Measurements from ENCODE around the gene MRPL1. TPM values are rescaled to one million over a fixed set of nuclear protein-coding genes. Genes with fewer than 3 reads are reported as not detected.

The MRPL1 gene
- total and polyA plus RNA-seq, 2 of the 13 experiments (the other 11 are each of a cell fraction or from before 2014, with no cell fraction given) = 23.3 to 61.5 TPM

- TF ChIP-seq MNT (IDR thresholded peaks at IDR 0.05) (peak; percentile 18; the same call in 1 of the 2 replicates), ZNF256 (CRISPR knock-in tag; conservative IDR thresholded peaks at IDR 0.05) (0 out of 2 replicates have a peak, but pooled peaks have one; percentile 5), ZNF746 (CRISPR knock-in tag; IDR thresholded peaks at IDR 0.05) (peak; percentile 73; the same call in 1 of the 2 replicates), TOE1 (CRISPR knock-in tag; IDR thresholded peaks at IDR 0.05) (no peak), ZNF205 (CRISPR knock-in tag; IDR thresholded peaks at IDR 0.05) (peak; percentile 61; the same call in 1 of the 2 replicates), ZNF710 (CRISPR knock-in tag; IDR thresholded peaks at IDR 0.05; ENCODE audit: borderline replicate concordance) (0 out of 2 replicates have a peak, but pooled peaks have one; percentile 7), ZNF607 (CRISPR knock-in tag; IDR thresholded peaks at IDR 0.05; ENCODE audit: borderline replicate concordance) (peak; percentile 55; the same call in 1 of the 2 replicates), CTCF (CRISPR knock-in tag; IDR thresholded peaks at IDR 0.05) (peak; percentile 22), ESRRA (CRISPR knock-in tag; IDR thresholded peaks at IDR 0.05; ENCODE audit: low read depth) (peak; percentile 52; the same call in 1 of the 2 replicates), PITX1 (CRISPR knock-in tag; IDR thresholded peaks at IDR 0.05) (peak; percentile 25; the same call in 1 of the 2 replicates), PBX2 (CRISPR knock-in tag; IDR thresholded peaks at IDR 0.05) (peak; percentile 85), ZNF430 (CRISPR knock-in tag; IDR thresholded peaks at IDR 0.05) (peak; percentile 75), MLXIP (CRISPR knock-in tag; IDR thresholded peaks at IDR 0.05; ENCODE audit: borderline replicate concordance) (0 out of 2 replicates have a peak, but pooled peaks have one; percentile 20), RELA (CRISPR knock-in tag; IDR thresholded peaks at IDR 0.05) (no peak), ZNF691 (CRISPR knock-in tag; IDR thresholded peaks at IDR 0.05; ENCODE audit: borderline replicate concordance, low read depth) (0 out of 2 replicates have a peak, but pooled peaks have one; percentile 35), CBX2 (IDR thresholded peaks at IDR 0.05; ENCODE audit: low read depth, low read length) (0 out of 2 replicates have a peak, but pooled peaks have one; percentile 9), CBX2 (CRISPR knock-in tag; IDR thresholded peaks at IDR 0.05; ENCODE audit: low read depth) (no peak), ZNF558 (CRISPR knock-in tag; IDR thresholded peaks at IDR 0.05; ENCODE audit: borderline replicate concordance) (no peak)
These were observed 42.6 kb upstream of the MRPL1 start (continued) for GRCh38 chr4:77819843-77820648.
